ENCODE measurements around the gene HADHA.

The HADHA gene

GRCh38 chr2:26184555-26185303 lies 59.7 kb downstream of the HADHA start:
- Histone ChIP-seq H3K4me1 (ENCODE audit: control insufficient read depth in 2 of 2, insufficient read depth in 1 of 2, low read depth in 1 of 2, low read length in 2 of 2) (peaks cover 3 to 8% of the 10 kb centered on the region in 2 donors), H3K4me2 (ENCODE audit: insufficient read depth, low read length, poor library complexity, severe bottlenecking) (peak overlapping the region; percentile 46), H3K9me3 (replicated peaks in 1 of 2; ENCODE audit: control insufficient read depth in 2 of 2, insufficient read depth in 1 of 2, low read depth in 1 of 2, low read length in 2 of 2) (no peaks in the 10 kb centered on the region), H2BK15ac (ENCODE audit: low read length) (no peak overlapping the region), H3K9ac (ENCODE audit: low read depth, low read length, poor library complexity) (peak overlapping the region; percentile 1), H4K91ac (ENCODE audit: low read depth, low read length, poor library complexity) (peak overlapping the region; percentile 27), H3K27ac (replicated peaks; ENCODE audit: low read length) (no peak overlapping the region), H2AK5ac (ENCODE audit: low read depth, low read length) (peak overlapping the region; percentile 48), H3K36me3 (replicated peaks in 1 of 2; ENCODE audit: control insufficient read depth in 2 of 2, insufficient read depth in 2 of 2, low read length in 2 of 2) (peaks cover 41 to 80% of the 10 kb centered on the region in 2 donors), H3K14ac (ENCODE audit: low read length) (no peak overlapping the region), H4K8ac (ENCODE audit: low read depth, low read length) (no peak overlapping the region), H3K27me3 (ENCODE audit: control insufficient read depth in 3 of 3, insufficient read depth in 3 of 3, low read depth in 1 of 3, low read length in 3 of 3) (peaks cover 0 to 11% (median 0%) of the 10 kb centered on the region in 3 experiments), H2BK120ac (ENCODE audit: low read depth, low read length) (peak overlapping the region; percentile 23), H3K18ac (ENCODE audit: low read length) (peak overlapping the region; percentile 90), H2AFZ (ENCODE audit: low read length) (no peak overlapping the region), H3K79me1 (ENCODE audit: low read depth, low read length) (peaks cover 3% of the 10 kb centered on the region), H3K4me3 (ENCODE audit: low read length in 2 of 2) (peak overlapping the region in 1 of 2 donors; percentile 62), H2BK12ac (ENCODE audit: low read length) (no peak overlapping the region), H3K4ac (ENCODE audit: low read length) (no peak overlapping the region), H2BK5ac (ENCODE audit: low read length) (no peak overlapping the region), H3K23ac (ENCODE audit: low read depth, low read length, poor library complexity) (peak overlapping the region; percentile 86)
- peak; percentile 69 for DNase-seq (ENCODE audit: low spot score)
- WGBS, 2 donors (ENCODE audit: extremely low coverage in 2 of 2, insufficient read length in 2 of 2, insufficient replicate concordance in 1 of 2): no CpG with 5 or more reads among the region's 114 CpGs

GRCh38 chr2:26184121-26184520 lies 60.3 kb downstream of the HADHA start:
- Histone ChIP-seq H3K4me1 (ENCODE audit: control insufficient read depth in 2 of 2, insufficient read depth in 1 of 2, low read depth in 1 of 2, low read length in 2 of 2) (peaks cover 8 to 14% of the 10 kb centered on the region in 2 donors), H3K23ac (ENCODE audit: low read depth, low read length, poor library complexity) (peak overlapping the region; percentile 86), H2AFZ (ENCODE audit: low read length) (no peak overlapping the region), H3K9ac (ENCODE audit: low read depth, low read length, poor library complexity) (peak overlapping the region; percentile 7), H3K79me1 (ENCODE audit: low read depth, low read length) (peaks cover 3% of the 10 kb centered on the region), H4K91ac (ENCODE audit: low read depth, low read length, poor library complexity) (no peak overlapping the region), H4K8ac (ENCODE audit: low read depth, low read length) (no peak overlapping the region), H2BK120ac (ENCODE audit: low read depth, low read length) (peak overlapping the region; percentile 23), H2BK5ac (ENCODE audit: low read length) (no peak overlapping the region), H2BK12ac (ENCODE audit: low read length) (no peak overlapping the region), H3K4me3 (ENCODE audit: low read length in 2 of 2) (no peak overlapping the region), H3K18ac (ENCODE audit: low read length) (peak overlapping the region; percentile 90), H3K9me3 (replicated peaks in 1 of 2; ENCODE audit: control insufficient read depth in 2 of 2, insufficient read depth in 1 of 2, low read depth in 1 of 2, low read length in 2 of 2) (no peaks in the 10 kb centered on the region), H2AK5ac (ENCODE audit: low read depth, low read length) (peak overlapping the region; percentile 48), H3K4me2 (ENCODE audit: insufficient read depth, low read length, poor library complexity, severe bottlenecking) (peak overlapping the region; percentile 46), H3K36me3 (replicated peaks in 1 of 2; ENCODE audit: control insufficient read depth in 2 of 2, insufficient read depth in 2 of 2, low read length in 2 of 2) (peaks cover 39 to 74% of the 10 kb centered on the region in 2 donors), H2BK15ac (ENCODE audit: low read length) (no peak overlapping the region), H3K27ac (replicated peaks; ENCODE audit: low read length) (no peak overlapping the region), H3K4ac (ENCODE audit: low read length) (no peak overlapping the region), H3K14ac (ENCODE audit: low read length) (no peak overlapping the region), H3K27me3 (ENCODE audit: control insufficient read depth in 3 of 3, insufficient read depth in 3 of 3, low read depth in 1 of 3, low read length in 3 of 3) (peaks cover 0 to 11% (median 0%) of the 10 kb centered on the region in 3 experiments)
- no peak for DNase-seq (ENCODE audit: low spot score)
- no CpG with 5 or more reads among the region's 34 CpGs for WGBS, 2 donors (ENCODE audit: extremely low coverage in 2 of 2, insufficient read length in 2 of 2, insufficient replicate concordance in 1 of 2)

GRCh38 chr2:26182887-26183630 lies 61.4 kb downstream of the HADHA start:
- Histone ChIP-seq H3K27ac (replicated peaks; ENCODE audit: low read length) (no peak overlapping the region), H2AFZ (ENCODE audit: low read length) (no peak overlapping the region), H4K8ac (ENCODE audit: low read depth, low read length) (no peak overlapping the region), H3K36me3 (replicated peaks in 1 of 2; ENCODE audit: control insufficient read depth in 2 of 2, insufficient read depth in 2 of 2, low read length in 2 of 2) (peaks cover 28 to 65% of the 10 kb centered on the region in 2 donors), H3K14ac (ENCODE audit: low read length) (no peak overlapping the region), H3K9ac (ENCODE audit: low read depth, low read length, poor library complexity) (no peak overlapping the region), H3K9me3 (replicated peaks in 1 of 2; ENCODE audit: control insufficient read depth in 2 of 2, insufficient read depth in 1 of 2, low read depth in 1 of 2, low read length in 2 of 2) (no peaks in the 10 kb centered on the region), H3K18ac (ENCODE audit: low read length) (no peak overlapping the region), H3K4ac (ENCODE audit: low read length) (no peak overlapping the region), H3K4me1 (ENCODE audit: control insufficient read depth in 2 of 2, insufficient read depth in 1 of 2, low read depth in 1 of 2, low read length in 2 of 2) (peaks cover 11 to 15% of the 10 kb centered on the region in 2 donors), H2BK12ac (ENCODE audit: low read length) (no peak overlapping the region), H3K4me2 (ENCODE audit: insufficient read depth, low read length, poor library complexity, severe bottlenecking) (no peak overlapping the region), H3K27me3 (ENCODE audit: control insufficient read depth in 3 of 3, insufficient read depth in 3 of 3, low read depth in 1 of 3, low read length in 3 of 3) (peaks cover 0 to 11% (median 0%) of the 10 kb centered on the region in 3 experiments), H3K23ac (ENCODE audit: low read depth, low read length, poor library complexity) (no peak overlapping the region), H2AK5ac (ENCODE audit: low read depth, low read length) (no peak overlapping the region), H3K4me3 (ENCODE audit: low read length in 2 of 2) (no peak overlapping the region), H2BK5ac (ENCODE audit: low read length) (no peak overlapping the region), H3K79me1 (ENCODE audit: low read depth, low read length) (peaks cover 3% of the 10 kb centered on the region), H4K91ac (ENCODE audit: low read depth, low read length, poor library complexity) (no peak overlapping the region), H2BK15ac (ENCODE audit: low read length) (no peak overlapping the region), H2BK120ac (ENCODE audit: low read depth, low read length) (no peak overlapping the region)
- DNase-seq (ENCODE audit: low spot score): no peak
- no CpG with 5 or more reads among the region's 11 CpGs for WGBS, 2 donors (ENCODE audit: extremely low coverage in 2 of 2, insufficient read length in 2 of 2, insufficient replicate concordance in 1 of 2)

- H3K4me1 ChIP-seq (ENCODE audit: control insufficient read depth in 2 of 2, insufficient read depth in 1 of 2, low read depth in 1 of 2, low read length in 2 of 2): peaks cover 11 to 15% of the 10 kb centered on the region in 2 donors
- H2BK15ac ChIP-seq (ENCODE audit: low read length): no peak overlapping the region
- no peak overlapping the region for H4K91ac ChIP-seq (ENCODE audit: low read depth, low read length, poor library complexity)
- no peak overlapping the region for H2BK5ac ChIP-seq (ENCODE audit: low read length)
- peaks cover 3% of the 10 kb centered on the region for H3K79me1 ChIP-seq (ENCODE audit: low read depth, low read length)
- peaks cover 0 to 11% (median 0%) of the 10 kb centered on the region in 3 experiments for H3K27me3 ChIP-seq (ENCODE audit: control insufficient read depth in 3 of 3, insufficient read depth in 3 of 3, low read depth in 1 of 3, low read length in 3 of 3)
- H3K14ac ChIP-seq (ENCODE audit: low read length): no peak overlapping the region
- no peak overlapping the region for H3K18ac ChIP-seq (ENCODE audit: low read length)
- H2AFZ ChIP-seq (ENCODE audit: low read length): no peak overlapping the region
- H2AK5ac ChIP-seq (ENCODE audit: low read depth, low read length): no peak overlapping the region
- H3K23ac ChIP-seq (ENCODE audit: low read depth, low read length, poor library complexity): no peak overlapping the region
- H3K4ac ChIP-seq (ENCODE audit: low read length): no peak overlapping the region
- peak overlapping the region; percentile 7 for H3K9ac ChIP-seq (ENCODE audit: low read depth, low read length, poor library complexity)
- H4K8ac ChIP-seq (ENCODE audit: low read depth, low read length): no peak overlapping the region
- no peak overlapping the region for H3K27ac ChIP-seq (replicated peaks; ENCODE audit: low read length)
- H2BK12ac ChIP-seq (ENCODE audit: low read length): no peak overlapping the region
- H3K4me2 ChIP-seq (ENCODE audit: insufficient read depth, low read length, poor library complexity, severe bottlenecking): no peak overlapping the region
- H3K36me3 ChIP-seq (replicated peaks in 1 of 2; ENCODE audit: control insufficient read depth in 2 of 2, insufficient read depth in 2 of 2, low read length in 2 of 2): peaks cover 25 to 65% of the 10 kb centered on the region in 2 donors
- no peak overlapping the region for H2BK120ac ChIP-seq (ENCODE audit: low read depth, low read length)
- H3K9me3 ChIP-seq (replicated peaks in 1 of 2; ENCODE audit: control insufficient read depth in 2 of 2, insufficient read depth in 1 of 2, low read depth in 1 of 2, low read length in 2 of 2): no peaks in the 10 kb centered on the region
- DNase-seq (ENCODE audit: low spot score): no peak
- WGBS, 2 donors (ENCODE audit: extremely low coverage in 2 of 2, insufficient read length in 2 of 2, insufficient replicate concordance in 1 of 2): no CpG with 5 or more reads among the region's 5 CpGs
- H3K4me3 ChIP-seq (ENCODE audit: low read length in 2 of 2): no peak overlapping the region
Observed at GRCh38 chr2:26182441-26182840, 62.0 kb downstream of the HADHA start.
